Bone marrow (tissue), 2 donors: ENCODE data around the gene BCAS3.

Experiments used
- DNase-seq, 2 donors: peaks; one replicate each; lab custom pipeline; 2025; lab: John Stamatoyannopoulos, UW

The BCAS3 gene

GRCh38 chr17:61291451-61292285 lies 614.0 kb downstream of the BCAS3 start:
- DNase-seq: no peak

GRCh38 chr17:61294286-61294685 lies 616.6 kb downstream of the BCAS3 start:
- no peak for DNase-seq

GRCh38 chr17:61294777-61295176 lies 617.1 kb downstream of the BCAS3 start:
- no peak for DNase-seq

- DNase-seq: no peak
Observed at GRCh38 chr17:61296058-61296457, 618.4 kb downstream of the BCAS3 start.

- no peak for DNase-seq
Observed at GRCh38 chr17:61299517-61300513, 622.2 kb downstream of the BCAS3 start.

GRCh38 chr17:61302953-61303816 lies 625.5 kb downstream of the BCAS3 start:
- DNase-seq: no peak

GRCh38 chr17:61303817-61304096 lies 626.1 kb downstream of the BCAS3 start:
- DNase-seq: no peak

- DNase-seq: no peak
Observed at GRCh38 chr17:61305024-61305423, 627.4 kb downstream of the BCAS3 start.

- DNase-seq: no peak
Observed at GRCh38 chr17:61306003-61306402, 628.4 kb downstream of the BCAS3 start.

GRCh38 chr17:61307905-61308886 lies 630.5 kb downstream of the BCAS3 start:
- DNase-seq: no peak

GRCh38 chr17:61309362-61310256 lies 632.0 kb downstream of the BCAS3 start:
- no peak for DNase-seq

- DNase-seq: no peak
Observed at GRCh38 chr17:61310590-61310989, 632.9 kb downstream of the BCAS3 start.

GRCh38 chr17:61312406-61313295 lies 635.0 kb downstream of the BCAS3 start:
- DNase-seq: no peak

GRCh38 chr17:61313461-61314326 lies 636.0 kb downstream of the BCAS3 start:
- no peak for DNase-seq

- DNase-seq: no peak
Observed at GRCh38 chr17:61314368-61315078, 636.9 kb downstream of the BCAS3 start.

GRCh38 chr17:61316633-61317032 lies 639.0 kb downstream of the BCAS3 start:
- DNase-seq: no peak

- no peak for DNase-seq
Observed at GRCh38 chr17:61317779-61318178, 640.1 kb downstream of the BCAS3 start.
